ENCODE data around the gene BRSK2. TPM values are rescaled to one million over a fixed set of nuclear protein-coding genes. Genes with fewer than 3 reads are reported as not detected.

The BRSK2 gene
- polyA plus RNA-seq, 1 experiment, result 0.28 TPM

DNA sequence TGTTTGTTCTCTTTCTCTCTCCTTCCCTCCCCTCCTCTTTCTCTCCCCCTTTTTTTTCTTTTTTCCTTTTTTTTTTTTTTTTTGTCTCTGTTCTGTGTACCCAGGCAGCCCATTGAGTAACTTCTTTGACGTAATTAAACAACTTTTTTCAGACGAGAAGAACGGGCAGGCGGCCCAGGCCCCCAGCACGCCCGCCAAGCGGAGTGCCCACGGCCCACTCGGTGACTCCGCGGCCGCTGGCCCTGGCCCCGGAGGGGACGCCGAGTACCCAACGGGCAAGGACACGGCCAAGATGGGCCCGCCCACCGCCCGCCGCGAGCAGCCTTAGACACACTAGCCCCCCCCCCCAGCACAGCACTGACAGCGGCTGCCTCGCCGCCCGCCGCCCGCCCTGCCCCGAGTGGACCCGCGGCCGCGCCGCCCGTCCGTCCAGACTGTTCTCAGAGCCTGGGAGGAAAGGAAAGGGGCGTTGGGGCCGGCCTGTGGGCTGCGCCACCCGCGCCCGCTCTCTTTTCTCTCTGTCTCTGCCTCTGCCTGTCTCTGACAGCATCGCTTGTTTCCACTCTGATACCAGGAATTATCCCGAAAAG is 70.8 kb downstream of the BRSK2 start:
- Histone ChIP-seq H3K36me3 (ENCODE audit: control insufficient read depth, insufficient read depth, low read length) (no peaks in the 10 kb centered on the region), H3K27me3 (ENCODE audit: control insufficient read depth, insufficient read depth, low read length) (no peaks in the 10 kb centered on the region), H3K4me3 (ENCODE audit: low read depth, low read length) (no peak overlapping the region)
- ChIA-PET CTCF (no interaction called here), POLR2A (no interaction called here)
- TF ChIP-seq, protein P1, sequence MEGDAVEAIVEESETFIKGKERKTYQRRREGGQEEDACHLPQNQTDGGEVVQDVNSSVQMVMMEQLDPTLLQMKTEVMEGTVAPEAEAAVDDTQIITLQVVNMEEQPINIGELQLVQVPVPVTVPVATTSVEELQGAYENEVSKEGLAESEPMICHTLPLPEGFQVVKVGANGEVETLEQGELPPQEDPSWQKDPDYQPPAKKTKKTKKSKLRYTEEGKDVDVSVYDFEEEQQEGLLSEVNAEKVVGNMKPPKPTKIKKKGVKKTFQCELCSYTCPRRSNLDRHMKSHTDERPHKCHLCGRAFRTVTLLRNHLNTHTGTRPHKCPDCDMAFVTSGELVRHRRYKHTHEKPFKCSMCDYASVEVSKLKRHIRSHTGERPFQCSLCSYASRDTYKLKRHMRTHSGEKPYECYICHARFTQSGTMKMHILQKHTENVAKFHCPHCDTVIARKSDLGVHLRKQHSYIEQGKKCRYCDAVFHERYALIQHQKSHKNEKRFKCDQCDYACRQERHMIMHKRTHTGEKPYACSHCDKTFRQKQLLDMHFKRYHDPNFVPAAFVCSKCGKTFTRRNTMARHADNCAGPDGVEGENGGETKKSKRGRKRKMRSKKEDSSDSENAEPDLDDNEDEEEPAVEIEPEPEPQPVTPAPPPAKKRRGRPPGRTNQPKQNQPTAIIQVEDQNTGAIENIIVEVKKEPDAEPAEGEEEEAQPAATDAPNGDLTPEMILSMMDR (IDR thresholded peaks at IDR 0.05; ENCODE audit: insufficient read depth, low read depth, low read length), result no peak
- DNase-seq (ENCODE audit: low read depth), result no peak

DNA sequence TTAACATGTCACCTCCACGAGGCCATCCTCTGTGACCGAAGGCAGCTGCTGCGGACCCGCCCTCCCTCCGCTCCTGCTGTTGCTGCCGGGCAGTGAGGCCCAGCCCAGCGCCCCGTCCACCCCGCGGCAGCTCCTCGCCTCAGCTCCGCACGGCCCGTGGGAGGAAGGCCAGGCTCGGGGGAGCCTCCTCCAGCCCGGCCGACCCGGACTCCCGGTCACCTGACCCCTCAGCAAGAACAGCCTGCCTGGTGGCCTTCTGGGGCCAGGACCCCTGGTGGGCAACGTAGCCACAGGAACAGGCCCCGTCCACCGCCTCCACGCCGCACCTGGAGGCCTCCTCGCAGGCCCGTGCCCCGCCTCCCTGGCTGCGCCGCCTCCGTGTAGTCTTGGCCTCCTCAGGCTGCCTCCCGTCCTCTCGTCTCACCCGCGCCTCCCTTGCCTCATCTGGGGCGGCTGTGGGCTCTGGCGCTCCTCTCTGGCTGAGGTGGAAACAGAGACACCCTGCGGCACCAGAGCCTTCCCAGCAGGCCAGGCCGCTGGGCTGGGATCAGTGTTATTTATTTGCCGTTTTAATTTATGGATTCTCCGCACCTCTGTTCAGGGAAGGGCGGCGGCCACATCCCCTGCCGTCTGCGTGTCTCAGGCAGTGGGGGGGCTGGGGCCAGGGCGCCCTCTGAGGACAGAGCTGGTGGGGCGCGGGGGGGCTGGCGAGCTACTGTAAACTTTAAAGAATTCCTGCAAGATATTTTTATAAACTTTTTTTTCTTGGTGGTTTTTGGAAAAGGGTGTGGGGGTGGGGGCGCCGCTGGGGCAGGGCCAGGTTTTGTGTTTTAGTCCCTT is 71.5 kb downstream of the BRSK2 start:
- Histone ChIP-seq H3K27me3 (ENCODE audit: control insufficient read depth, insufficient read depth, low read length) (no peaks in the 10 kb centered on the region), H3K36me3 (ENCODE audit: control insufficient read depth, insufficient read depth, low read length) (no peaks in the 10 kb centered on the region), H3K4me3 (ENCODE audit: low read depth, low read length) (no peak overlapping the region)
- no peak for DNase-seq (ENCODE audit: low read depth)
- CTCF ChIA-PET, result no interaction called here
- POLR2A ChIA-PET, result no interaction called here
- TF ChIP-seq, protein P1 (IDR thresholded peaks at IDR 0.05; ENCODE audit: insufficient read depth, low read depth, low read length), result no peak

DNA sequence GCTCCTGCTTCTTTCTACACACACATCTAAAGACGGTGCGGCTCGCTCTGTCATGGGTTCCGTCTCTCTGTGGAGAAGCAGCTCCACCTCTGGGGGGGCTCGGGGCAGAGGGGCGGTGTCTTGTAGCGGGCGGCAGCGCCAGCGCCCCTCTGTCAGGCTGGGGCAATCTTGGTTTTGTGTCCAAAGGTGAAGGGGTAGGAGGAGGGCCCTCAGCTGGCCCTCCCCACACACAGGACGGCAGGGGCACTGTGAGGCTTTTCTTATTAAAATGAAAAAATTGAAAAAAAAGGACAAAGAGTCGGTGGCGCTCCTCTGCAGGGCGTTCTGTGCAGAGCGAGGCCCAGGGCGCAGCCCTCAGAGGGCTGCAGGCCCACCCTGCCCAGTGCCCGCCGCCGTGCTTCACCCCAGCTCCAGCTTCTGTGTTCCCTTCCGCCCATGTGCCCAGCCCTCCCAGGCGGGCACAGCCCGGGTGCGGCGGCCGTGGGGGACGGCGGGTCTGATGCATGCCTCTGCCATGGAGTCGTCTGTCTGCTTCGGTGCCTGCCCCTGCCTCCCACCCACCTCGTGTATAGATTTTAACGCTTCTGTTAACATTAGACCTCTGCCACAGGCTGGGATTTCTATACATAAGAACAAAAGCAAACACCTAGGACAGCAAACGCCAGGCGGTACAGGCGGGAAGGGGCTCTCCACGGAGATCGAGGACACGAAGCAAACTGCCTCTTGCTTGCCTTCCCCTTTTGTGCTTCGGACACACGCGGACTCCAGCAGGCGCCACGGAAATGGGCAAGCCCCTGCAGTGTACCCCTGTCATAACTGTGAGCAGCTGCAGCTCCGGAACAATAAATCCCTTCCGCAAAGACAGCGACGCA is 72.3 kb downstream of the BRSK2 start:
- CTCF ChIA-PET, result no interaction called here
- no peaks in the 10 kb centered on the region for H3K36me3 ChIP-seq (ENCODE audit: control insufficient read depth, insufficient read depth, low read length)
- no peaks in the 10 kb centered on the region for H3K27me3 ChIP-seq (ENCODE audit: control insufficient read depth, insufficient read depth, low read length)
- POLR2A ChIA-PET, result no interaction called here
- DNase-seq (ENCODE audit: low read depth), result no peak
- TF ChIP-seq, protein P1 (IDR thresholded peaks at IDR 0.05; ENCODE audit: insufficient read depth, low read depth, low read length), result no peak
- no peak overlapping the region for H3K4me3 ChIP-seq (ENCODE audit: low read depth, low read length)

DNA sequence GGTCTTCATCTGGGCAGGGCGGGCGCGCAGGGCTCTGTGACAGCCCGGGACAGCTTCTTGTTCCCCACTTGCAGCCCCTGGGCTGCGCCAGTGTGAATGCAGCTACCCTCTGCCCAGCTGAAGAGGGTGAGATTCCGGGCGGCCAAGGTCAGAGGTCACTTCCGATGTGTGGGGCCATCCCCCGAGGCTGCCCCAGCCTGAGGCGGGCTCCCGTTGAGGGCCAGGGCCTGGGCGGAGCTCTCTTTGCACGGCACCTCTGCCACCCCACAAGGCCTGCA is 72.9 kb downstream of the BRSK2 start:
- CTCF ChIA-PET, result no interaction called here

DNA sequence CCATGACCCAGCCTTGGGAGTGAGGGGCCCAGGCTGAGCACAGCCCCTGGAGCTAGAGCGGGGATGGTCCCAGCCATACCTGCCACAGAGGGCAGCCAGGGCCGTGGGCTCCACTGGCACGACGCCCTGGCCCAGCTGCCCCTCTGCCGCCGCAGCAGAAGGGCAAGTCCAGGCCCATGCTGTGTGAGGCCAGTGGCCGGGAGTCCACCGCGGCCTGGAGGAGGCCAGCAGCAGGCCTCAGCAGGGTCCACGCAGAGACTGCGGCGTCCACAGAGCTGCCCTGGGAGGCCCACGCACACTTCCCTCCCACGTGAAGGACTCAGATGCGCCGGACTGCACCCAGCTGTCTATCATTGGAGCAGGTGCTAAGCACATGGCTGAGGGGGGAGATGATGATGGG is 73.3 kb downstream of the BRSK2 start:
- Histone ChIP-seq H3K27me3 (ENCODE audit: control insufficient read depth, insufficient read depth, low read length) (no peaks in the 10 kb centered on the region), H3K36me3 (ENCODE audit: control insufficient read depth, insufficient read depth, low read length) (no peaks in the 10 kb centered on the region), H3K4me3 (ENCODE audit: low read depth, low read length) (no peak overlapping the region)
- DNase-seq (ENCODE audit: low read depth), result no peak
- TF ChIP-seq, protein P1 (IDR thresholded peaks at IDR 0.05; ENCODE audit: insufficient read depth, low read depth, low read length), result no peak
- ChIA-PET CTCF (no interaction called here), POLR2A (no interaction called here)

More for the DNA sequence above, 72.9 kb downstream of the BRSK2 start:
- Histone ChIP-seq H3K36me3 (ENCODE audit: control insufficient read depth, insufficient read depth, low read length) (no peaks in the 10 kb centered on the region), H3K27me3 (ENCODE audit: control insufficient read depth, insufficient read depth, low read length) (no peaks in the 10 kb centered on the region), H3K4me3 (ENCODE audit: low read depth, low read length) (no peak overlapping the region)
- TF ChIP-seq, protein P1 (IDR thresholded peaks at IDR 0.05; ENCODE audit: insufficient read depth, low read depth, low read length), result no peak
- POLR2A ChIA-PET, result no interaction called here
- DNase-seq (ENCODE audit: low read depth), result no peak
